GM06990 (cell line): ENCODE measurements around the gene DCXR.

Experiments used
- DNase-seq: peaks from one replicate; pipeline ENCODE4 v3.0.0-alpha.2; 2011; ENCODE audit not compliant: insufficient read length; ENCODE audit errors: extremely low read depth
- H3K27me3 ChIP-seq: replicated peaks from 2 replicates; pipeline ENCODE4 v1.6.0; 2011; ENCODE audit warnings: low read length; ENCODE audit not compliant: control insufficient read depth, insufficient read depth
- H3K36me3 ChIP-seq: 2 replicates; pipeline ENCODE4 v1.5.1; 2011; ENCODE audit warnings: low read length; ENCODE audit not compliant: control insufficient read depth, insufficient read depth
- H3K4me3 ChIP-seq: replicated peaks from 2 replicates; pipeline ENCODE4 v1.5.1; 2011; ENCODE audit warnings: low read depth, mild to moderate bottlenecking, control low read depth, low read length
- CTCF ChIP-seq: IDR thresholded peaks from 2 replicates; pipeline ENCODE4 v1.5.1; 2011; ENCODE audit warnings: low read length, control low read depth, mild to moderate bottlenecking, inconsistent platforms; ENCODE audit not compliant: insufficient read depth, poor library complexity, severe bottlenecking

The DCXR gene

GRCh38 chr17:82028246-82028645 lies 9.3 kb downstream of the DCXR start:
- Histone ChIP-seq H3K36me3 (no peaks in the 10 kb centered on the region; the same call in none of the 2 replicates), H3K27me3 (no peaks in the 10 kb centered on the region), H3K4me3 (no peak overlapping the region)
- TF ChIP-seq CTCF, result no peak
- DNase-seq, result no peak

GRCh38 chr17:82025401-82026107 lies 11.9 kb downstream of the DCXR start:
- no peak for TF ChIP-seq CTCF
- H3K36me3 ChIP-seq, result no peaks in the 10 kb centered on the region; the same call in none of the 2 replicates
- no peak overlapping the region for H3K4me3 ChIP-seq
- no peak for DNase-seq
- H3K27me3 ChIP-seq, result no peaks in the 10 kb centered on the region

- no peak overlapping the region for H3K4me3 ChIP-seq
- no peaks in the 10 kb centered on the region; the same call in none of the 2 replicates for H3K36me3 ChIP-seq
- DNase-seq, result no peak
- TF ChIP-seq CTCF, result no peak
- no peaks in the 10 kb centered on the region for H3K27me3 ChIP-seq
Measured at GRCh38 chr17:82024859-82025258, 12.6 kb downstream of the DCXR start.

DNA sequence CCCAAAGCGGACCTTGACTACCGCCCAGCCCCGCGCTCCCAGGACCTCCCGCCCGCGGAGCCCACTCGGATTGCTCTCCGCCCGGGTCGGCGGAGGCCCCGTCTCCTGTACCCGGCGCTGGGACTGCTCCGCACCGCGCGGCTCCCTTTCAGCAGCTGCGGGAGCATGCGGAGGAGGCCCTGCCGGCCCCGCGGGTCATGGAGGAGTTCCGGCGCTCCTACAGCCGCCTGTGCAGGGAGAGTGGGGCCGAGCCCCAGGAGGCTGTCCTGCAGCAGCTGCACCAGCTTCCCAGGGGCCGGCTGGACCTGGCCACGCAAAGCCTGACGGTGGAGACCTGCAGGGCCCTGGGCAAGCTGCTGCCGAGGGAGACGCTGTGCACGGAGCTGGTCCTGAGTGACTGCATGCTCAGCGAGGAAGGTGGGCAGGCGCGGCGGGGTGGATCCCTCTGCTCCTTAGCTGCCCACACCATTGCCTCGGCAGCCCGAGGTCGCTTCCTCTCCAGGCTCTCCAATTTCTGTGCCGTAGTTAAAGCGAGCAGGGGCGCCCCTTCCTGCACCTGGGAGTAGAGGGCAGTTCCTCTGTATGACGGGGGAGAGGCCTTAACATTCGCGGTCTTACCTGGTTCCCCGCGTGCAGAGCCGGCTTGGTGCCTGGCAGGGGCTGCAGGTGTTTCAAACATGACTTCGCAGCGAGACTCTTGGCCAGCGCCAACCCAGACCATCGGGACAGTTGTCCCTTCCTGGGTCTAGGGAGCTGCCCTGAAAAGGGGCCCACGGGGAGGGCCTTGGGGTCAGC lies 13.9 kb downstream of the DCXR start:
- no peak for TF ChIP-seq CTCF
- Histone ChIP-seq H3K4me3 (peak overlapping the region; percentile 80), H3K36me3 (no peaks in the 10 kb centered on the region; the same call in none of the 2 replicates), H3K27me3 (no peaks in the 10 kb centered on the region)
- DNase-seq, result no peak

GRCh38 chr17:82022981-82023446 lies 14.5 kb downstream of the DCXR start, which contains the start of gene LRRC45:
Gene LRRC45, plus strand, starts transcription at chr17:82023305. Its CDS starts 339 bp downstream, at chr17:82023644.
- peak; percentile 99 for DNase-seq
- H3K27me3 ChIP-seq, result no peaks in the 10 kb centered on the region
- TF ChIP-seq CTCF, result no peak

More at GRCh38 chr17:82022981-82023446, 14.5 kb downstream of the DCXR start, which contains the start of gene LRRC45:
- Histone ChIP-seq H3K36me3 (no peaks in the 10 kb centered on the region; the same call in 1 of the 2 replicates), H3K4me3 (peak within 1 kb of the TSS; percentile 87)
